Measurements from ENCODE around the gene PPIAL4G.
"Not testable (repeated sequence)": the region's sequence is repeated elsewhere in the genome, so short reads cannot be mapped to it uniquely, and the experiment has no call there.

Gene PPIAL4G

GRCh38 chr1:148483029-148483428, at the start of gene PPIAL4G:
Gene PPIAL4G, minus strand, starts transcription at chr1:148483302. Its CDS starts 50 bp downstream, at chr1:148483252.
- H3K36me3 ChIP-seq (ENCODE audit: insufficient read depth, low read length); H3K9ac ChIP-seq (ENCODE audit: low read depth, low read length); H3K9me3 ChIP-seq (ENCODE audit: control insufficient read depth, insufficient read depth, low read length); H3K4me1 ChIP-seq (ENCODE audit: insufficient read depth, low read length): not testable (repeated sequence)

GRCh38 chr1:148532158-148532557, 49.1 kb upstream of the PPIAL4G start:
- not testable (repeated sequence) for H3K36me3 ChIP-seq (ENCODE audit: insufficient read depth, low read length); H3K4me1 ChIP-seq (ENCODE audit: insufficient read depth, low read length); H3K9ac ChIP-seq (ENCODE audit: low read depth, low read length); H3K9me3 ChIP-seq (ENCODE audit: control insufficient read depth, insufficient read depth, low read length)

- H3K9ac ChIP-seq (ENCODE audit: low read depth, low read length); H3K36me3 ChIP-seq (ENCODE audit: insufficient read depth, low read length); H3K4me1 ChIP-seq (ENCODE audit: insufficient read depth, low read length); H3K9me3 ChIP-seq (ENCODE audit: control insufficient read depth, insufficient read depth, low read length): not testable (repeated sequence)
Measured at GRCh38 chr1:148529101-148529567, 46.0 kb upstream of the PPIAL4G start.

DNA sequence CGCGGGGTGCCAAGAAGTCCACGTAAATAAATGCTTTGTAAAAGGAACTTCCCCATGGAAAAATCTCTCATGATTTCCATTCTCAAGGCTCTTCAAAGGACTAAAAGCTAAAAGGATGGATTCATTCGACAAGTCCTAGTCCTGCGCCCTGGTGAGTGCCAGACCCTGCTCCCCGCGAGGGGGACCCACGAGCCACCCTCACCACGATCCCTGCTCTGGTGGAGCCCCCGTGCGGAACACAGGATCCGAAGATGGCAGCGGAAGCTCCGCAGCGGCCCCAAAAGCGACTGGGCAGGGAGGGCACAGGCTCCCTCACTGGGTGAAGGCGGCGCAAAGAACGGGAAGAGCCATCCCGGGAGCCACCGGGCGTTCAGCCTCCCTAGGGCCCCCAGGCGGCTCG, 45.5 kb upstream of the PPIAL4G start:
- H3K9ac ChIP-seq (ENCODE audit: low read depth, low read length); H3K4me1 ChIP-seq (ENCODE audit: insufficient read depth, low read length); H3K36me3 ChIP-seq (ENCODE audit: insufficient read depth, low read length); H3K9me3 ChIP-seq (ENCODE audit: control insufficient read depth, insufficient read depth, low read length): not testable (repeated sequence)

DNA sequence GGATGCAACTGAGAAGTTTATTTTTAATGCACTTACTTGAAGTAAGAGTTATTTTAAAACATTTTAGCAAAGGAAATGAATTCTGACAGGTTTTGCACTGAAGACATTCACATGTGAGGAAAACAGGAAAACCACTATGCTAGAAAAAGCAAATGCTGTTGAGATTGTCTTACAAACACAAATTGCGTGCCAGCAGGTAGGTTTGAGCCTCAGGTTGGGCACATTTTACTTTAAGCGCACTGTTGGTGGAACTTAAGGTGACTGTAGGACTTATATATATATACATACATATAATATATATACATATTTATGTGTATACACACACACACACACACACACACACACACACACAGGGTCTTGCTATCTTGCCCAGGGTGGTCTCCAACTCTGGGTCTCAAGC, 43.5 kb upstream of the PPIAL4G start:
- H3K9ac ChIP-seq (ENCODE audit: low read depth, low read length); H3K9me3 ChIP-seq (ENCODE audit: control insufficient read depth, insufficient read depth, low read length); H3K4me1 ChIP-seq (ENCODE audit: insufficient read depth, low read length); H3K36me3 ChIP-seq (ENCODE audit: insufficient read depth, low read length): not testable (repeated sequence)

DNA sequence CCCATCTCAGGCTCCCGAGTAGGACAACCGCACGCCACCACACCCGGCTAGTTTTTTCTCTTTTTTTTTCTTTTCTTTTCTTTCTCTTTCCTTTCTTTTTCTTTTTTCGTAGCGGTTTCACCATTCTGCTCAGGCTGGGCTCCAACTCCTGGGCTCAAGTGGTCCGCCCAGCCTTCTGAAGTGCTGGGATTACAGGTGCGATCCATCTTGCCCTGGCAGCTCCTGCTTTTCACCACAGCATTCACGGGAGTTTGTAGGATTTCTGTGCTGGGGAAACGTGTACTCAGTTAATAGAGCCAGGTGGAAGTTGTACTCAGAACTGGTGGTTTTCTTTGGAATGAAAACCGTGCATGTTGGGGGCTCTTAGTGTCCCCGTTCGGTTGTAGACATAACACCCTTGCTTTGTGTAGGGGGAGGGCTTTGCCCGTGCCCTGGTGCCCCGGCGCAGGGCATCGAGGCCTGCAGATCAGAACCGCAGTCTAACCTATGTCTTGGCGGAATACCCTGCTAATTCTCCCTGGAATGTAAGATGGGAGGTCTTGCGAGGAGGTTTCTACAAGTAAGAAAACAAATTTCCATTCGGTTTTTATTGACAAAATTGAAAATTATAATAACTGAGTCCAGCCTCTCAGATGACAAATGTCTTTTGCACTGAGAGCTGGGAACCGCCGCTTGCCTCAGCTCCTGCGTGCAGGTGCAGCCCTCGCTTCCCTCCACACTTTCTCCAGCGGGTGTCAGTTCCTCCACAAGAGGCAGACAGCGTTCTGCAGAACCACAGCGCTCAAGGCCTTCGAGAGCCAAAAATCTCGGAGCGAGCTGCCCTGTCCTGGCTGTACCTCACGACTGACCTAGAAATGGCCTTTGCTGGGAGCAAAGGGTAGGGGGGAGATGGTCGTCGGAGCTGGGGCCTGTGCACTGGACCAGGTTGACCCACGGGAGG, 40.4 kb upstream of the PPIAL4G start:
- not testable (repeated sequence) for H3K9ac ChIP-seq (ENCODE audit: low read depth, low read length); H3K9me3 ChIP-seq (ENCODE audit: control insufficient read depth, insufficient read depth, low read length); H3K36me3 ChIP-seq (ENCODE audit: insufficient read depth, low read length); H3K4me1 ChIP-seq (ENCODE audit: insufficient read depth, low read length)

- H3K4me1 ChIP-seq (ENCODE audit: insufficient read depth, low read length); H3K9ac ChIP-seq (ENCODE audit: low read depth, low read length); H3K36me3 ChIP-seq (ENCODE audit: insufficient read depth, low read length); H3K9me3 ChIP-seq (ENCODE audit: control insufficient read depth, insufficient read depth, low read length): not testable (repeated sequence)
Measured at GRCh38 chr1:148522561-148523204, 39.6 kb upstream of the PPIAL4G start.

- H3K9me3 ChIP-seq (ENCODE audit: control insufficient read depth, insufficient read depth, low read length); H3K36me3 ChIP-seq (ENCODE audit: insufficient read depth, low read length); H3K4me1 ChIP-seq (ENCODE audit: insufficient read depth, low read length): not testable (repeated sequence)
- H3K9ac ChIP-seq (ENCODE audit: low read depth, low read length) = peak overlapping the region; percentile 22; the same call in 1 of the 2 replicates
Measured at GRCh38 chr1:148522072-148522471, 39.0 kb upstream of the PPIAL4G start.

DNA sequence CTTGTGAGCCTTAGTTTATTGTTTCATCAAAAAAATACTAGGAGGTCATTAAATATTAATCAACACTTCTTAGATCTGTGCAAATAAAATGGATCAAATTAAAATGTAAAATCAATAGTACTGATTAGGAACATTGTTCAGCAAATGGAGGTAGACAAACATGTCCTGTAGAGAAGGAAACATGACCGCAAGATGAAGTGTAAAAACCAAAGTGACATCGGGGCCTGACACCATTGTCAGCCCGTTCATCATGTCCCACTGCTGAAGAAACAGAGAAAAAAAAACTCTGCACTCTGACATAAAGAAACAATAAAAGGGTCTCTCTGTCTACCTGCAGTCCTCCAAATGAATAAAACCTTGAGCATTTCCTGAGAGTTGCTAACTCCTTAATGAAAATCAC, 31.2 kb upstream of the PPIAL4G start:
- not testable (repeated sequence) for H3K9ac ChIP-seq (ENCODE audit: low read depth, low read length); H3K9me3 ChIP-seq (ENCODE audit: control insufficient read depth, insufficient read depth, low read length); H3K4me1 ChIP-seq (ENCODE audit: insufficient read depth, low read length); H3K36me3 ChIP-seq (ENCODE audit: insufficient read depth, low read length)

DNA sequence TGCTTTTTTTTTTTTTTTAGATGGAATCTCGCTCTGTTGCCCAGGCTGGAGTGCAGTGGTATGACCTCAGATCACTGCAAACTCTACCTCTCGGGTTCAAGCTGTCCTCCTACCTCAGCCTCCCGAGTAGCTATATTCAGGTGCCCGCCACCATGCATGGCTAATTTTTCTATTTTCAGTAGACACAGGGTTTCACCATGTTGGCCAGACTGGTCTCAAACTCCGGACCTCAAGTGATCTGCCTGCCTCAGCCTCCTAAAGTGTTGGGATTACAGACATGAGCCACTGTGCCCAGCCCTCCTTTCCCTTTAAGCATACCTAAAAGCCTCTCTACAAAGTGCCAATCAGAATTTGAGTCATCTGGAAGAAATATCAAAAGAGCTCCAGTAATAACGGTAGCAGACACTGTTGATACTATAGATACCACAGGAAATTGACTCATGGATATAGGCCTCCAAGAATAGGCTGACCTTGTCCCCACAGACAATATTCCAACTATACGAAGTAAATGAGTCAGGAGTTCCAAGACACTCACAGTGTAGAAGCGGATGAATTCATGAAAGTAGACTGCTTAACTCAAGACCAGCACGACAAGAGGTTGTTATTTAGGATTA, 29.6 kb upstream of the PPIAL4G start:
- not testable (repeated sequence) for H3K9ac ChIP-seq (ENCODE audit: low read depth, low read length); H3K36me3 ChIP-seq (ENCODE audit: insufficient read depth, low read length); H3K9me3 ChIP-seq (ENCODE audit: control insufficient read depth, insufficient read depth, low read length); H3K4me1 ChIP-seq (ENCODE audit: insufficient read depth, low read length)

DNA sequence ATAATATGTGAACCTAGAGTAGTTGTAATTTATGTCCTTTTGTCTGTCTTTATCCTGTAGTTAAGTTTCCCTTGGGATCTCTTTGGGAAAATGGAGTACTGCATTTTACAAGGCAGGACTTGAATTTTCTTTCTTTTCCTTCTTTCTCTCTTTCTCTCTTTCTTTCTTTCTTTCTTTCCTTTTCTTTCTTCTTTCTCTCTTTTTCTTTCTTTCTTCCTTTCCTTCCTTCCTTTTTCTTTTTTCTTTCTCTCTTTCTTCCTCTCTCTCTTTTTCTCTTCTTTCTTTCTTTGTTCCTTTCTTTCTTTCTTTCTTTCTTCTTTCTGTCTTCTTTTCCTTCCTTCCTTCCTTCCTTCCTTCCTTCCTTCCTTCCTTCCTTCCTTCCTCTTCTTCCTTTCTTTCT, 10.8 kb upstream of the PPIAL4G start:
- not testable (repeated sequence) for H3K9me3 ChIP-seq (ENCODE audit: control insufficient read depth, insufficient read depth, low read length); H3K36me3 ChIP-seq (ENCODE audit: insufficient read depth, low read length); H3K4me1 ChIP-seq (ENCODE audit: insufficient read depth, low read length)

GRCh38 chr1:148481134-148481533, 2.0 kb downstream of the PPIAL4G start:
- not testable (repeated sequence) for H3K9ac ChIP-seq (ENCODE audit: low read depth, low read length); H3K9me3 ChIP-seq (ENCODE audit: control insufficient read depth, insufficient read depth, low read length); H3K36me3 ChIP-seq (ENCODE audit: insufficient read depth, low read length); H3K4me1 ChIP-seq (ENCODE audit: insufficient read depth, low read length)

More for the DNA sequence above, 10.8 kb upstream of the PPIAL4G start:
- H3K9ac ChIP-seq (ENCODE audit: low read depth, low read length) = not testable (repeated sequence)

- H3K36me3 ChIP-seq (ENCODE audit: insufficient read depth, low read length); H3K9me3 ChIP-seq (ENCODE audit: control insufficient read depth, insufficient read depth, low read length); H3K4me1 ChIP-seq (ENCODE audit: insufficient read depth, low read length): not testable (repeated sequence)
- H3K9ac ChIP-seq (ENCODE audit: low read depth, low read length) = peak overlapping the region; percentile 48; the same call in 1 of the 2 replicates
Measured at GRCh38 chr1:148459694-148460093, 23.4 kb downstream of the PPIAL4G start.

DNA sequence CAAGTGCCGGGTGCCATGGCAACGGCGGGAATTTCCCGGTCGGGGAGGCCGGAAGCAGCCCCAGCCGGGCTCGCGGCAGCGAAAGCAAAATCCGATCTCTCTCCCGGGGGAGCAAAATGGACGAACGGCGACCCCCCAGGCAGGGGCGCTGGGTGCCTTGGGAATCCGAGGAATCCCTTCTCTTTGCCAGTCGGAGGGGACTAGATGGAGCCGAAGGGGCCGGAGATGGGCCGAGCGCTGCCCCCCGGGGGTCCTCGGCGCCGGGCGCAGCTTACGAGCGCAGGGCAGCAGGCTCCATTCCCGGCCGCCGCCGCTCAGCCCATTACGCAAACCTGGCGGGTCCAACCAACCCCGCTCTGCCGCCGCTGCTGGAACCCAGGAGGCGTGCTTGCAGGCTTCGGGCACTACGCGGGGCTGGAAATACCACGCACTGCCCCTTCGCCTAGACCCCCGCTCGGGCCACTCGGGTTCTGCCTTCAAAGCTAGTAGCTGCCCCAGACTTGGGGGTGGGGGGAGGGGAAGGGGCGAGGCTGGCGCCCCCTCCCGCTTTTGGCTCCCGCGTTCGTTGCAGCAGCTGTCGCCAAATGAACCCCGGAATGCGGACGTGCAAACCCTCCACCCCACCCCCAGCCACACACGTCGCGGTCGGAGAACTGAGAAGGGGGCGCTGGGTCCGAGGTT, 24.1 kb downstream of the PPIAL4G start:
- not testable (repeated sequence) for H3K9me3 ChIP-seq (ENCODE audit: control insufficient read depth, insufficient read depth, low read length); H3K36me3 ChIP-seq (ENCODE audit: insufficient read depth, low read length); H3K4me1 ChIP-seq (ENCODE audit: insufficient read depth, low read length)
- peak overlapping the region; percentile 48 for H3K9ac ChIP-seq (ENCODE audit: low read depth, low read length)
